ENCODE measurements around the gene LPP. TPM values are rescaled to one million over a fixed set of nuclear protein-coding genes. Genes with fewer than 3 reads are reported as not detected.

The LPP gene
- total and polyA plus RNA-seq, 2 of the 4 experiments (the other 2 are of a cell fraction): 16.0 to 130 TPM

DNA sequence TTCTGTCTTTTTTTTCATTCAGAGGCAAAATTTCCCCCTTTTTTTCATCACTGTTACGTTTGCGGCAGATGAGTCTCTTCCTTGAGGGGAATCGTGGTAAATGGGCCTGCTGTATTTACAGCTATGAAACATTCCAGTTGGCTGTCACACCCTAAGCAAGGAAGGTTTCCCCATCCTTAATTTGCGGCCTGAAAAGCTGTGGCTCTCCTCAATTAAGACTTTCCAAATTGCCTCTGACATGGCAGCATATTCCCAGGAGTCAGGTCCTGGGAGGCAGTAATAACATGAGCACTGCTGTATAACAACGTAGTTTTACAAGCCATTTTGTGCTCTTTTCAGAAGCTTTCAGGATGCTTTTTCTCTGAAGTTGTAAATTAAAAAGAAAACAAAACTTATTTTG lies 420.9 kb downstream of the LPP start:
- ChIA-PET POLR2A (ENCODE audit: unreplicated experiment) (no interaction called here), CTCF (no interaction called here)
- WGBS, 2 experiments (ENCODE audit: extremely low coverage in 2 of 2, insufficient read length in 1 of 2): 83% methylated on average over 1 of the region's 5 CpGs; no CpG with 5 or more reads in 1 of the 2 experiments
- DNase-seq: no peak
- Histone ChIP-seq H3K18ac (ENCODE audit: low read depth, low read length) (no peak overlapping the region), H3K4me3 (ENCODE audit: insufficient read depth, low read depth, low read length) (no peak overlapping the region), H2BK120ac (ENCODE audit: low read depth, low read length) (no peak overlapping the region), H2AFZ (replicated peaks; ENCODE audit: low read length, poor library complexity) (no peak overlapping the region), H2BK15ac (ENCODE audit: low read depth, low read length) (no peak overlapping the region), H3K56ac (ENCODE audit: extremely low read depth, insufficient read depth, low read length) (no peak overlapping the region), H4K20me1 (ENCODE audit: insufficient read depth, low read length) (peaks cover 8% of the 10 kb centered on the region; the same call in 1 of the 2 replicates), H2BK20ac (ENCODE audit: low read depth, low read length) (no peak overlapping the region), H3K9me3 (ENCODE audit: control insufficient read depth, insufficient read depth, low read length) (no peaks in the 10 kb centered on the region), H4K8ac (ENCODE audit: low read depth in 2 of 2, low read length in 2 of 2) (no peak overlapping the region), H3K4me1 (ENCODE audit: control insufficient read depth, insufficient read depth, low read length) (peaks cover 7% of the 10 kb centered on the region), H3K27me3 (ENCODE audit: control insufficient read depth, insufficient read depth, low read length) (no peaks in the 10 kb centered on the region), H3K36me3 (ENCODE audit: control insufficient read depth, insufficient read depth, low read length) (peaks cover 1% of the 10 kb centered on the region; the same call in 1 of the 2 replicates), H3K9ac (ENCODE audit: low read depth, low read length) (no peak overlapping the region), H2BK5ac (ENCODE audit: low read depth, low read length, poor library complexity, severe bottlenecking) (no peak overlapping the region), H3K79me1 (ENCODE audit: low read depth in 1 of 2, low read length in 2 of 2) (peaks cover 43 to 70% of the 10 kb centered on the region in 2 experiments), H2AK5ac (ENCODE audit: low read depth, low read length) (no peak overlapping the region), H3K14ac (replicated peaks; ENCODE audit: low read depth, low read length) (no peak overlapping the region), H3K9me1 (ENCODE audit: insufficient read depth, low read length) (peaks cover 5% of the 10 kb centered on the region), H3K4me2 (ENCODE audit: low read depth, low read length) (no peak overlapping the region), H4K5ac (ENCODE audit: low read depth, low read length) (no peak overlapping the region), H3K4ac (ENCODE audit: low read depth, low read length) (no peak overlapping the region), H4K91ac (ENCODE audit: insufficient read depth, low read depth, low read length) (no peak overlapping the region), H2AK9ac (replicated peaks; ENCODE audit: low read depth, low read length, poor library complexity) (no peak overlapping the region), H3K23ac (ENCODE audit: low read depth, low read length) (no peak overlapping the region), H3K27ac (ENCODE audit: insufficient read depth, low read length) (no peak overlapping the region)
- no peak for ATAC-seq (ENCODE audit: low read depth)
- dilution Hi-C loops (cut with HindIII; ENCODE audit: low sequenced_read_pairs, unreplicated experiment) (no loop called here), in situ Hi-C loops (cut with MboI; ENCODE audit: low sequenced_read_pairs) (no loop called here), intact Hi-C loops (cut with micrococcal nuclease) (no loop called here)
- BruUV-seq (replicated peaks): no TSS peak
- no peak for TF ChIP-seq CHD1 (IDR thresholded peaks at IDR 0.05; ENCODE audit: low read depth, low read length)
- TF ChIP-seq NFE2L2 (IDR thresholded peaks at IDR 0.05; ENCODE audit: low read depth, low read length): no peak
- TF ChIP-seq SMC3 (IDR thresholded peaks at IDR 0.05; ENCODE audit: low read depth, low read length): no peak
- TF ChIP-seq, protein P1, sequence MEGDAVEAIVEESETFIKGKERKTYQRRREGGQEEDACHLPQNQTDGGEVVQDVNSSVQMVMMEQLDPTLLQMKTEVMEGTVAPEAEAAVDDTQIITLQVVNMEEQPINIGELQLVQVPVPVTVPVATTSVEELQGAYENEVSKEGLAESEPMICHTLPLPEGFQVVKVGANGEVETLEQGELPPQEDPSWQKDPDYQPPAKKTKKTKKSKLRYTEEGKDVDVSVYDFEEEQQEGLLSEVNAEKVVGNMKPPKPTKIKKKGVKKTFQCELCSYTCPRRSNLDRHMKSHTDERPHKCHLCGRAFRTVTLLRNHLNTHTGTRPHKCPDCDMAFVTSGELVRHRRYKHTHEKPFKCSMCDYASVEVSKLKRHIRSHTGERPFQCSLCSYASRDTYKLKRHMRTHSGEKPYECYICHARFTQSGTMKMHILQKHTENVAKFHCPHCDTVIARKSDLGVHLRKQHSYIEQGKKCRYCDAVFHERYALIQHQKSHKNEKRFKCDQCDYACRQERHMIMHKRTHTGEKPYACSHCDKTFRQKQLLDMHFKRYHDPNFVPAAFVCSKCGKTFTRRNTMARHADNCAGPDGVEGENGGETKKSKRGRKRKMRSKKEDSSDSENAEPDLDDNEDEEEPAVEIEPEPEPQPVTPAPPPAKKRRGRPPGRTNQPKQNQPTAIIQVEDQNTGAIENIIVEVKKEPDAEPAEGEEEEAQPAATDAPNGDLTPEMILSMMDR (conservative IDR thresholded peaks at IDR 0.05; ENCODE audit: low read depth, low read length): no peak
- TF ChIP-seq, protein P2, sequence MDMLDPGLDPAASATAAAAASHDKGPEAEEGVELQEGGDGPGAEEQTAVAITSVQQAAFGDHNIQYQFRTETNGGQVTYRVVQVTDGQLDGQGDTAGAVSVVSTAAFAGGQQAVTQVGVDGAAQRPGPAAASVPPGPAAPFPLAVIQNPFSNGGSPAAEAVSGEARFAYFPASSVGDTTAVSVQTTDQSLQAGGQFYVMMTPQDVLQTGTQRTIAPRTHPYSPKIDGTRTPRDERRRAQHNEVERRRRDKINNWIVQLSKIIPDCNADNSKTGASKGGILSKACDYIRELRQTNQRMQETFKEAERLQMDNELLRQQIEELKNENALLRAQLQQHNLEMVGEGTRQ (IDR thresholded peaks at IDR 0.05; ENCODE audit: low read depth, low read length): no peak
- TF ChIP-seq CEBPB (IDR thresholded peaks at IDR 0.05; ENCODE audit: low read depth, low read length): no peak
- no peak for TF ChIP-seq MAFK (IDR thresholded peaks at IDR 0.05; ENCODE audit: low read depth, low read length)
- TF ChIP-seq BHLHE40 (IDR thresholded peaks at IDR 0.05; ENCODE audit: low read depth, low read length): no peak
- no peak for TF ChIP-seq RFX5 (IDR thresholded peaks at IDR 0.05; ENCODE audit: low read depth, low read length)
- no peak for TF ChIP-seq MXI1 (IDR thresholded peaks at IDR 0.05; ENCODE audit: borderline replicate concordance, low read depth, low read length)
- TF ChIP-seq MAZ (IDR thresholded peaks at IDR 0.05; ENCODE audit: borderline replicate concordance, low read depth, low read length): no peak
- TF ChIP-seq RAD21 (IDR thresholded peaks at IDR 0.05; ENCODE audit: low read length): no peak
- TF ChIP-seq FOS (IDR thresholded peaks at IDR 0.05; ENCODE audit: low read depth, low read length): no peak
- no peak for TF ChIP-seq RCOR1 (IDR thresholded peaks at IDR 0.05; ENCODE audit: insufficient replicate concordance, low read length)
- TF ChIP-seq ELK1 (IDR thresholded peaks at IDR 0.05; ENCODE audit: borderline replicate concordance, low read depth, low read length): no peak
- TF ChIP-seq POLR2A (IDR thresholded peaks at IDR 0.05; ENCODE audit: low read depth, low read length): no peak
